Osteocyte (in vitro differentiated cells): ENCODE measurements around the gene TCF7L1. TPM values are rescaled to one million over a fixed set of nuclear protein-coding genes. Genes with fewer than 3 reads are reported as not detected.
A peak's percentile ranks its signal among the peaks of the same experiment; 100 is the strongest.

ENCODE experiments used
- DNase-seq: peaks from one replicate; pipeline ENCODE4 v3.0.0; 2021; ENCODE audit warnings: mixed read lengths; ENCODE audit not compliant: unreplicated experiment; ENCODE audit errors: extremely low spot score
- H3K27ac Mint-ChIP-seq: one replicate; pipeline ENCODE4 v1.8.0; 2021; ENCODE audit warnings: mild to moderate bottlenecking, mixed read lengths; ENCODE audit not compliant: unreplicated experiment
- H3K27me3 Mint-ChIP-seq: one replicate; pipeline ENCODE4 v1.8.0; 2021; ENCODE audit warnings: mixed read lengths; ENCODE audit not compliant: unreplicated experiment
- H3K36me3 Mint-ChIP-seq: one replicate; pipeline ENCODE4 v1.8.0; 2021; ENCODE audit warnings: mixed read lengths; ENCODE audit not compliant: unreplicated experiment
- H3K4me1 Mint-ChIP-seq: one replicate; pipeline ENCODE4 v1.8.0; 2021; ENCODE audit warnings: mixed read lengths; ENCODE audit not compliant: unreplicated experiment
- H3K4me3 Mint-ChIP-seq: one replicate; pipeline ENCODE4 v1.8.0; 2021; ENCODE audit warnings: mild to moderate bottlenecking, moderate library complexity, mixed read lengths; ENCODE audit not compliant: unreplicated experiment
- H3K9me3 Mint-ChIP-seq: one replicate; pipeline ENCODE4 v1.8.0; 2021; ENCODE audit warnings: mixed read lengths; ENCODE audit not compliant: unreplicated experiment
- CTCF ChIP-seq: fragments of 200-600 bp; sonication (generic); IDR thresholded peaks from 2 replicates; pipeline ENCODE4 v1.5.0; 2021; ENCODE audit warnings: antibody characterized with exemption, mild to moderate bottlenecking, moderate library complexity
- total RNA-seq: library from RNA; stranded (reverse); gene quantifications from 2 replicates; pipeline ENCODE4 v1.2.1, GENCODE V29; 2021

The TCF7L1 gene
- total RNA-seq, 1 donor from 2014 or later = 31.8 TPM

DNA sequence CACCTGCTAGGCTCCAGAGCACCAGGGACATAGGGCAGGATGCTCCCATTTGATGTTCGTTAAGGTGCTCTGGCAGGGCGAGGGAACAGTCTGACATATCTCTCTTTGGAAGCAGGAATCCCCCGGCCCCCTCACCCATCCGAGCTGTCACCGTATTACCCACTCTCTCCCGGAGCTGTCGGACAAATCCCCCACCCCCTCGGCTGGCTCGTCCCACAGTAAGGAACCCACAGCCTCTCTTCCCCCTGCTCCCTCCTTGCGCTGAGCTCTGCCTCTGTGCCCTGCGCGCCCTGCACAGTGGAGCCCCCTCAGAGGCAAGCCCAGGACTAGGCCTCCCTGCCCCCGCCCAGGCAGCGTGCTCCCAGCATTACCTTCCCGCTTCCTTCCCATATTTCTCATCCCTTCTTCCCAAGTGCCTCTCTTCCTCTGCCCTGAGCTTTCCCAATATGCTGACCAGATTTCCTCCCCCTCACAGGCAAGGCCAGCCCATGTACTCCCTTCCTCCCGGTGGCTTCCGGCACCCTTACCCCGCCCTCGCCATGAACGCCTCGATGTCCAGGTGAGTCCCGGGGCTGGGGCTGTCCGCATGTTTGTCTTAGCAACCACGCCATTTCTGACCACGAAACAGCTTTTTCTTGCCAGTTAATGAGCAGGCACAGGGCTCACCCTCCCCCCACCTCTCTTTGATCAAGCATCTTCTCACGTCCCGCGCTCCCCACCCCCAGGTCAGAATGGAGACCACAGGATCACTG, 170.8 kb downstream of the TCF7L1 start:
- H3K36me3 Mint-ChIP-seq = peaks cover 27% of the 10 kb centered on the region
- H3K27ac Mint-ChIP-seq = no peak overlapping the region
- no peak for DNase-seq
- no peak overlapping the region for H3K4me3 Mint-ChIP-seq
- H3K4me1 Mint-ChIP-seq = peaks cover 6% of the 10 kb centered on the region
- H3K9me3 Mint-ChIP-seq = no peaks in the 10 kb centered on the region
- H3K27me3 Mint-ChIP-seq = no peaks in the 10 kb centered on the region
- no peak for TF ChIP-seq CTCF

GRCh38 chr2:85307527-85307897, 174.3 kb downstream of the TCF7L1 start:
- H3K27ac Mint-ChIP-seq = no peak overlapping the region
- H3K9me3 Mint-ChIP-seq = no peaks in the 10 kb centered on the region
- H3K4me3 Mint-ChIP-seq = no peak overlapping the region
- no peak for DNase-seq
- peaks cover 38% of the 10 kb centered on the region for H3K36me3 Mint-ChIP-seq
- no peak for TF ChIP-seq CTCF
- H3K4me1 Mint-ChIP-seq = peaks cover 14% of the 10 kb centered on the region
- H3K27me3 Mint-ChIP-seq = no peaks in the 10 kb centered on the region

DNA sequence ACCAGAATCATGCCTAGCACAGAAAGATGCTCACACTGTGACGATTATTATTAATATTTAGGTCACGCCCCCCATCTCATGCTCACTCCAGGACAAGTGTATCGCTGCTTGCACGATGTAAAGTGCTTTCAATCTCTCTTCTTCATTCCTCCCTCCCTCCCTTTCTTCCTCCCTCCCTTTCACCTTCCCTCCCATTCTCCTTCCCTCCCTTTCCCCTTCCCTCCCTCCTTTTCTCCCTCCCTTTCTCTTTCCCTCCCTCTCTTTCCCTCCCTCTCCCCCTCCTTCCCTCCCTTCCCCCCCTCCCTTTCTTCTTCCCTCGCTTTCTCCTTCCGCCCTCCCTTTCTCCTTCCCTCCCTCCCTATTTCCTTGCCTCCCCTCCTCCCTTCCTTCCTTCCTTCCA, 175.0 kb downstream of the TCF7L1 start:
- no peak for DNase-seq
- Mint-ChIP-seq H3K4me1 (peaks cover 14% of the 10 kb centered on the region), H3K27ac (no peak overlapping the region), H3K36me3 (peaks cover 36% of the 10 kb centered on the region), H3K27me3 (no peaks in the 10 kb centered on the region), H3K4me3 (no peak overlapping the region), H3K9me3 (no peaks in the 10 kb centered on the region)
- no peak for TF ChIP-seq CTCF

DNA sequence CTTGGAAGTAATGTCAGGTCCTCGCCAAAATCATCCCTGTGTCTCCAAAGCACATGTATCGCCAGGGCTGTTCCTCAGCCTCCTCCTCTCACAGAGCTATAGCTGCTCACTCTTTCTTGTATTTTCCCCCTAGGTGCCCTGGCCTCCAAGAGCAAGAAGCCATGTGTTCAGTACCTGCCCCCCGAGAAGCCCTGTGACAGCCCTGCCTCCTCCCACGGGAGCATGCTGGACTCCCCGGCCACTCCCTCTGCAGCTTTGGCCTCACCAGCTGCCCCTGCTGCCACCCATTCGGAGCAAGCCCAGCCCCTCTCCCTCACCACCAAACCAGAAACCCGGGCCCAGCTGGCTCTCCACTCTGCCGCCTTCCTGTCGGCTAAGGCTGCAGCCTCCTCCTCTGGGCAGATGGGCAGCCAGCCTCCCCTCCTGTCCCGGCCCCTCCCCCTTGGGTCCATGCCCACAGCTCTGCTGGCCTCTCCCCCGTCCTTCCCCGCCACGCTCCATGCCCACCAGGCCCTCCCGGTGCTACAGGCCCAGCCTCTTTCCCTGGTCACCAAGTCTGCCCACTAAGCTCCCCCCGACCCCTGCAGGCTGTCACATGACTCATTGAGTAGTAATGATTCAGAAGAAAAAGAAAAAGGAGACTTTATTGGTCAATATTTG, 175.8 kb downstream of the TCF7L1 start:
- TF ChIP-seq CTCF = no peak
- Mint-ChIP-seq H3K9me3 (no peaks in the 10 kb centered on the region), H3K4me1 (peaks cover 20% of the 10 kb centered on the region), H3K4me3 (no peak overlapping the region), H3K36me3 (peaks cover 33% of the 10 kb centered on the region), H3K27me3 (no peaks in the 10 kb centered on the region), H3K27ac (peak overlapping the region; percentile 71)
- DNase-seq = no peak

- TF ChIP-seq CTCF = no peak
- no peak overlapping the region for H3K4me3 Mint-ChIP-seq
- H3K4me1 Mint-ChIP-seq = peaks cover 25% of the 10 kb centered on the region
- no peaks in the 10 kb centered on the region for H3K9me3 Mint-ChIP-seq
- H3K27me3 Mint-ChIP-seq = no peaks in the 10 kb centered on the region
- peak overlapping the region; percentile 71 for H3K27ac Mint-ChIP-seq
- H3K36me3 Mint-ChIP-seq = peaks cover 27% of the 10 kb centered on the region
- DNase-seq = no peak
Observed at GRCh38 chr2:85309699-85310321, 176.6 kb downstream of the TCF7L1 start.
